ENCODE results near the gene MFN2.

MFN2 gene

GRCh38 chr1:11960276-11960675, 20.0 kb upstream of the MFN2 start:
- no peak overlapping the region for H3K4me3 ChIP-seq (ENCODE audit: low read depth, low read length)

GRCh38 chr1:11960715-11961114, 19.5 kb upstream of the MFN2 start:
- no peak overlapping the region for H3K4me3 ChIP-seq (ENCODE audit: low read depth, low read length)

GRCh38 chr1:11961230-11961629, 19.0 kb upstream of the MFN2 start:
- no peak overlapping the region for H3K4me3 ChIP-seq (ENCODE audit: low read depth, low read length)

DNA sequence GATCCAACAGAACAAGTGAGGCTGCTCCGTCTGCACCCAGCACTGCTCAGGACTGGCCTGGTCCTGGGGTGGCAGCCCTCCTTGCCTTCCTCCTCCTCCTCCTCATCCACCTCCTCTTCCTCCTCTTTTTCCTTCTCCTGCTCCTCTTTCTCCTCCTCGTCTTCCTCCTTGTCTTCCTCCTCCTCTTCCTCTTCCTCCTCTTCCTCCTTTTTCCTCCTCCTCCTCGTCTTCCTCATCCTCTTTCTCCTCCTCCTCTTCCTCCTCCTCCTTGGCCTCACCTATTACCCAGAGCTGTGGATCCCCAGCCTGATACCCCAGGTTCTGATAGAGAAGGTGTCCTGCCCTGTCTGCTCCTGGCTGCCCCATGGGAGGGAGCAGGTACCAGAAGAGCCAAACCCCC, 16.6 kb upstream of the MFN2 start:
- H3K4me3 ChIP-seq (ENCODE audit: low read depth, low read length), result no peak overlapping the region

- no peak overlapping the region for H3K4me3 ChIP-seq (ENCODE audit: low read depth, low read length)
Measured at GRCh38 chr1:11964656-11965055, 15.6 kb upstream of the MFN2 start.

GRCh38 chr1:11967028-11967547, 13.2 kb upstream of the MFN2 start:
- no peak overlapping the region for H3K4me3 ChIP-seq (ENCODE audit: low read depth, low read length)

DNA sequence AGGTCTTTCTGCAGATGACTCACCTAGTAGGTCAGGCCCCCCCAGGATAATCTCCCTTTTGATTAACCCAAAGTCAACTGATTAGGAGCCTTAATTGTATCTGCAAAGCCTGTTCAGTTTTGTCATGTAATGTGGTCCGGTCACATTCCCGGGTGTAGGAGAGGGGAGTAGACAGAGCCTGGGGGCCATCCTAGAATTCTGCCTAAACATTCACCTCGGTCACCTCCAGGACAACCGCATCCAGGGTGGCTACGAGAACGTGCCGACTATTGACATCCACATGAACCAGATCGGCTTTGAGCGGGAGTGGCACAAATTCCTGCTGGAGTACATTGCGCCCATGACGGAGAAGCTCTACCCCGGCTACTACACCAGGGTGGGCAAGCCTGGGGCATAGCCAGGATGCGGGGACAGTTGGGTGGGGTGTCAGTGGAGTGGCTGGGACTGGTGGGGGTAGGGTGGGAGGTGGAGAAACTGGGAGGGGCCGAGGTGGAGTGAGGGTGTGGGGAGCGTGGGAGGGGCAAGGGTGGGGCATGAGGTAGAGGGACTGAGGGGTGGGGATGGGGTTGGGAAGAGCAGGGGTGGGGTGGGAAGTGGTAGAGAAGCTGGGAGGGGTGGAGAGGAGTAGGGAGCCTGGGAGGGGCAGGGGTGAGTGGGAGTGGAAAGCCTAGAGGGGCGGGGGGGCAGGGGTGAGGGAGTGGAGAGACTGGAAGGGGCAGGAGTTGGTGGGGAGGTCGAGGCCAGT, 9.6 kb upstream of the MFN2 start:
- no peak overlapping the region for H3K4me3 ChIP-seq (ENCODE audit: low read depth, low read length)

GRCh38 chr1:11977625-11978024, 2.6 kb upstream of the MFN2 start:
- no peak overlapping the region for H3K4me3 ChIP-seq (ENCODE audit: low read depth, low read length)

DNA sequence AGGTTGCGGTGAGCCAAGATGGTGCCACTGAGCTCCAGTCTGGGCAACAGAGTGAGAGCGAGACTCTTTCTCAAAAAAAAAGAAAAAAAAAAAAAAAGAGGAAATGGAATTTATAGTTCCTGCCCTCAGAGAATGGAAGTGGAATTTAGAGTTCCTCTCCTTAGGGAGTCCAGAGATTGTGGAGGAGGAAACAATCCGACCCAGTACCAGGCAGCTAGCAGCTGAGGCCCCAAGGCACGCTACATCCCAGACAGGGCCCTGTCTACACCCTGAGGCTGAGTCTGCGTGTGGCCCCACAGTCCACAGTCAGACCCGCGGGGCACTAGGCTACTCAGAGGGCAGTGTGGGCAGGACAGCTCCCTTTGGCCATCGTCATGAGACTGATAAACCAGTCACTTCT, 1.9 kb upstream of the MFN2 start:
- no peak overlapping the region for H3K4me3 ChIP-seq (ENCODE audit: low read depth, low read length)

DNA sequence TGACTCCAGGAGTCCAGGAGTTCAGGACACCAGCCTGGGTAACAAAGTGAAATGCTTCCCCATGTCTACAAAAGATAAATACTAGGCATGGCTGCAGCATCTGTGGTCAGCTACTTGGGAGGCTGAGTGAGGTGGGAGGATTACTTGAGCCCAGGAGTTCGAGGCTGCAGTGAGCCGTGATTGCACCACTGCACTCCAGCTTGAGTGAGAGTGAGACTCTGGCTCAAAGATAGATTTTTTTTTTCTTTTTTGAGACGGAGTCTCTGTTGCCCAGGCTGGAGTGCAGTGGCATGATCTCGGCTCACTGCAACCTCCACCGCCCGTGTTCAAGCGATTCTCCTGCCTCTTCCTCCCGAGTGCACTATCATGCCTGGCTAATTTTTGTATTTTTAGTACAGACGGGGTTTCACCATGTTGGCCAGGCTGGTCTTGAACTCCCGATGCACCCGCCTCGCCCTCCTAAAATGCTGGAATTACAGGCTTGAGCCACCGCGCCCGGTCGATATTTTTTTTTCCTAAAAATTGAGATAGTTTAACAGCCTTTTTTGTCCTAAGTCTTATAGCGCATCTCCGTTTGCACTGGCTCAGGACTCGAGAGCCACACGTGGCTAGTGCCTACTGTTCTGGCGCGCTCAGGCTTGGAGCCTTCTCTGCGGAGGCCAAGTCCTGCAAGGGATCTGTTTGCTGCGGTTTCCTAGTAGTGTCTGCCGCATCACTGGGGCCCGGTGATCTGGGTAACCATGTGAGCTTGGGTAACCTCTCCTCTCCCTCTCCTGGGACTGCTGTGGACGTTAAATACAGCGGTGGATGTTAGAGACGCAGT, 1.0 kb upstream of the MFN2 start:
- H3K4me3 ChIP-seq (ENCODE audit: low read depth, low read length), result peak overlapping the region; percentile 8

DNA sequence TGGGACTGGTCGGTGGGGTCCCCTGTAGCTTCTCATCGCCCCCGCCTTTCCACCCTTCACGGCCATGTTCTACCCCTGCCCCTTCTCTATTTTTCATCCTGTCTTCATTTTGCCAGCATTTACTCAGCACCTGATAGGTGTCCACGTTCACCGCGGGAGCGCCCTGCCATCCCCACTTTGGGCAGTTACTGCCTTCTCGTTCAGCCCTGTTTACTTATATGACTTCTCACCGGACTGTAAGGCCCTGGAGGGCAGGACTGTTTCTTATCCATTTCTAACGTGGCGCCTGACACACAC, 380 bp downstream of the MFN2 start:
- peak overlapping the region; percentile 90 for H3K4me3 ChIP-seq (ENCODE audit: low read depth, low read length)

- H3K4me3 ChIP-seq (ENCODE audit: low read depth, low read length), result no peak overlapping the region
Measured at GRCh38 chr1:11981378-11982009, 1.2 kb downstream of the MFN2 start.

GRCh38 chr1:11982010-11982392, 1.8 kb downstream of the MFN2 start:
- no peak overlapping the region for H3K4me3 ChIP-seq (ENCODE audit: low read depth, low read length)

DNA sequence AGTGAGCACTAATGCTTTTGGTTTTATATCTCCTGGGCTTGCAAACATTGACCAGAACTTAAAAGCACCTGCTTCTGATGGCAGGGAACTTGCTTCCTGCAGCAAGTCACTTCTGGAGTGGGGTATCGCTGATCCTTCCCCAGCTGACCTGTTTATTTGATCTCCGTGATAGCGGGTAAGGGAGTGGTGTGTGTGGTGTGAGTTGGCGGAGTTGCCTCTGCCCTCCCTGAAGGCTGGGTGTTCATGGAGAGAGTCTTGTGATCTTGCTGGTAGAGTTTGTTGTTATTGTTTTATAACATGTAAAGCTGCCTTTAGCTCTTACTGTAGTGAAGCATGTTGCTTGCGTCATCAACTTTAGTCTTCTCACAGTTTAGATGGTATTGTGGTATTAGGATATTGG, 3.9 kb downstream of the MFN2 start:
- no peak overlapping the region for H3K4me3 ChIP-seq (ENCODE audit: low read depth, low read length)

DNA sequence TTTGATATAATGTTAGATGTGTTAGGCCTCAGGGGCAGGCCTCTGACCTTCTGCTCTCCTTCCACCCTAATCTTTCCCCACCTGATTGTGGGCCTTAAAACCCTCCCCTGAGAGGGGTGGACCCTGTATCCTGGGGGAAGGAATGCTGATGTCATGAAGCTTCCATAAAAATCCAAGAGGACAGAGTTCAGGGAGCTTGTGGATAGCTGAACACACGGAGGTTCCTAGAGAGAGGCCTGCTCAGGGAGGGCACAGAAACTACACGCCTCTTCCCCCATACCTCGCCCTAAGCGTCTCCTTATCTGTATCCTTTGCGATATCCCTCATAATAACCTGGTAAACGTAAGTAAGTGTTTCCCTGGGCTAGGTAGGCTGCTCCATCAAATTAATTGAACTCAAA, 4.3 kb downstream of the MFN2 start:
- no peak overlapping the region for H3K4me3 ChIP-seq (ENCODE audit: low read depth, low read length)

DNA sequence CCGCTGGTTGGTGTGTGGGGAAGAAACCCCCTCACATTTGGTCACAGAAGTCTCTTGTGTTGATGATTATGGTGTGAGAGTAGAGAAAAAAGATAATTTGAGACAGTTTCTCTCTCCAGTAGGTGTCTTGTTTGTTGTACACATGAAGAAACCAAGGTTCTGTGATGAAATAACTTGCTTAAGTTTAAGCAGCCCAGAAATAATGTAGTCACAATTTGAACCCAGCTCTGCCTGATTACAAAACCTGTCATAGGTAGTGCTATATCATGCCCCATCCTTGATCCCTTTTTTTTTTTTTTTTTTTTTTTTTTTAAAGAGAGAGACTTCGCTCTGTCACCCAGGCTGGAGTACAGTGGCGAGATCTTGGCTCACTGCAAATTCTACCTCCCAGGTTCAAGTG, 4.9 kb downstream of the MFN2 start:
- H3K4me3 ChIP-seq (ENCODE audit: low read depth, low read length), result no peak overlapping the region

DNA sequence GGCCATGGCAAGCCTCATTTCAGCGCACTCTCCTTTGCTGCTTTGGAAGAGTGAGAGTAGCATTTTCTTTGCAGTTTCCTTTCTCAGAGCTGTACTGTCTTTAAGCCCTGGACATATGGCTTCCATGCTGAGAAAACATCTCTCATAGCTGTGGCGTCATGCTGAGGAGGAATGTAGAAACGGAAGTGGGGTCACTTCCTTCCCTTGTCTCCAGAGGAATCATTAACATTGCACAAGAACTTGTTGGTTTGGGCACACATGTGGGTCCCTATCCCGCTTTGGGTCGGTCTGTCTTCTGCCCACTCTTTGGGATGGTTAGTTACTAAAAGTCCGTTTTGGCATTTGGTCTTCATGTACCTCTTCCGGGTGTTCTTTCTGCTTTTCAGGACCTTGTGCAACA, 5.6 kb downstream of the MFN2 start:
- no peak overlapping the region for H3K4me3 ChIP-seq (ENCODE audit: low read depth, low read length)

DNA sequence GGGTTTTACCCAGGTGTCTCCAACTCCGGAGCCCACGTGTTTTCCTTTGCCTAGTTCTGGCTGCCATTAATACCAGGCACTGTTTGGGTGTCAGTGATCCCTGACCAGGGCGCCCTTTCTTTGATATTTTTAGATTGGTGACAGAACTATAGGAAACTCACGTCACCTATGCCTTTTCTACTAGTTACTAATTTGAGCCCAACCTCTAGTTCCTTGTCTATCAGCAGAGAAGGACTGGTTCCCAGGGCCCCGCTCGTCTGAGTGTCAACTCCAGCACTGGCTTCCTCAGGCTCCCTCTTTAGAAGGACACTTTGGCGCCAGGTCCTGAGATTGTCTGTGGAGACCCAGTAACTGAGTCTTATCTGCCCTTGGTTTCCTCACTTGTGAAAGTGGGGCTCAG, 9.4 kb downstream of the MFN2 start:
- H3K4me3 ChIP-seq (ENCODE audit: low read depth, low read length), result no peak overlapping the region

- H3K4me3 ChIP-seq (ENCODE audit: low read depth, low read length), result no peak overlapping the region
Measured at GRCh38 chr1:11990303-11991032, 10.2 kb downstream of the MFN2 start.

- H3K4me3 ChIP-seq (ENCODE audit: low read depth, low read length), result no peak overlapping the region
Measured at GRCh38 chr1:11991969-11992676, 11.9 kb downstream of the MFN2 start.

Measured in iPS-11a (cell line).